Left ventricle myocardium inferior (tissue), 1 donor: ENCODE measurements around the gene TMEM26. TPM values are rescaled to one million over a fixed set of nuclear protein-coding genes. Genes with fewer than 3 reads are reported as not detected.

Experiments used
- DNase-seq: peaks from one replicate; pipeline ENCODE4 v3.0.0-alpha.2; 2020
- H3K27ac ChIP-seq: fragments of 200-600 bp; replicated peaks from 2 replicates; pipeline ENCODE4 v1.8.0; 2021
- H3K27me3 ChIP-seq: fragments of 200-600 bp; 2 replicates; pipeline ENCODE4 v1.8.0; 2021; ENCODE audit warnings: low read depth
- H3K36me3 ChIP-seq: fragments of 200-600 bp; 2 replicates; pipeline ENCODE4 v1.8.0; 2021
- H3K4me1 ChIP-seq: fragments of 200-600 bp; 2 replicates; pipeline ENCODE4 v1.8.0; 2021
- H3K4me3 ChIP-seq: fragments of 200-600 bp; 2 replicates; pipeline ENCODE4 v1.8.0; 2021; ENCODE audit warnings: mild to moderate bottlenecking, moderate library complexity
- H3K9me3 ChIP-seq: fragments of 200-600 bp; replicated peaks from 2 replicates; pipeline ENCODE4 v1.8.0; 2021
- intact Hi-C: fragments of 100-400 bp; cut with micrococcal nuclease; formaldehyde crosslinking; loops from one replicate; pipeline ENCODE4 v1.11.0; 2022
- total RNA-seq: library from RNA; stranded (reverse); fragmentation: NEBNext Ultra II Directional; extraction: Animal tissue kit (Norgen Biotek cat#: 25700); gene quantifications from one replicate; pipeline ENCODE4 v1.2.1, GENCODE V29; 2021
- TF ChIP-seq, protein P1 (sequence below): fragments of 200-600 bp; IDR thresholded peaks from 2 replicates; pipeline ENCODE4 v1.8.0; 2021; ENCODE audit warnings: antibody characterized with exemption, mild to moderate bottlenecking, borderline replicate concordance
- donor health status: DM: no; HTN: yes; CAD: no; lungs with severe emphysema.

TMEM26 gene
- total RNA-seq, 1 donor from 2014 or later, result 0.30 TPM

DNA sequence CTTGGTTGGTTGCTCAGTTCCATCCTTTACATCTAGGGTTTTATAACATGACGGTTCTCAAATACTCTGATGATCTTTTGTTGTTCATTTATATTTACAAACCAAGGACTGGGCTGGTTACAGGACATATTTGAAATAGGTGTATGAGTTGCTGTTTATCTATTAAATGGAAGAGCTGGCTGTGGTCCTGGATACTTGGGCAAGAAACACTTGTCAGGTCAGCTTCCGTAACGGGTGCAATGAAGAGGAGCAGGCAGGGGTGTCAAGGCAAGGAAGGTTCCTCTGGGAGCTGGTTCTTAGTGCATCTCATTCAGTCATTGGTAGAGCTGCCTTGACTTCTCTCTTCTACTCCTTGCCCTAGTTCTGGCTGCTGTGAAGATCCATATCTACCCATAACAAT, 4.8 kb upstream of the TMEM26 start:
- DNase-seq, result no peak
- H3K36me3 ChIP-seq, result no peaks in the 10 kb centered on the region

DNA sequence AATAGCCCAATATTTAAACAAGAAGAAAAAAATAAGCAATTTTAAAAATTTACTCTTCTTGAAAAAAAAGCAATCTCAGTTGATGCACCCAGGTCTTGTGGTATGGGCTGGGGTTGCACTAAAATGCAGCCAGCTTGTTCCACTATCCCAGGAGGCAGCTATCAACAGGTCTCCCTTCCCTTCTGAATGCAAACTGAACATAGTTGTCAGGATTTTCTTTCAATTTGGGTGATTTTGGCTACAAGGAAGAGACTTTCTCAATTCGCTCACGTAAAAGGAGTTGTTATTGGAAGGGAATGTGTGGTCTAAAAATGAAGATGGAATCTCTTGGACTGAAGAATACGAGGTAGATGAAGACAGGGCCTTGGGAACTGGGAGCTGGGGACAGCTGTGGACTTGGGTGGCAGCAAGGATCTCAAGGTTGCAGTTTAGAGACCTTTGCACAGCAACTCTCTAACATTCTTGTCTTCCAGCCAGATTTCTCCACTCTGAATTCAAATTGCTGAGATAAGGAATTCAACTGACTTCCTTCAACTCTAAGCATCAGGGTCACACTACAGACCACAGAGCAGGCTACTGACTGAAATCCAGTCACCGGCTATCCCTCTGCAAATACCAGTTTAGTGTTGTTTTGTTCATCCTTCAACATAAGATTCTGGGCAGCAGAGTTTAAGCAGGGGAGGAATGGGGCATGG, 3.1 kb upstream of the TMEM26 start:
- peaks cover 40% of the 10 kb centered on the region for H3K27me3 ChIP-seq
- TF ChIP-seq, protein P1, sequence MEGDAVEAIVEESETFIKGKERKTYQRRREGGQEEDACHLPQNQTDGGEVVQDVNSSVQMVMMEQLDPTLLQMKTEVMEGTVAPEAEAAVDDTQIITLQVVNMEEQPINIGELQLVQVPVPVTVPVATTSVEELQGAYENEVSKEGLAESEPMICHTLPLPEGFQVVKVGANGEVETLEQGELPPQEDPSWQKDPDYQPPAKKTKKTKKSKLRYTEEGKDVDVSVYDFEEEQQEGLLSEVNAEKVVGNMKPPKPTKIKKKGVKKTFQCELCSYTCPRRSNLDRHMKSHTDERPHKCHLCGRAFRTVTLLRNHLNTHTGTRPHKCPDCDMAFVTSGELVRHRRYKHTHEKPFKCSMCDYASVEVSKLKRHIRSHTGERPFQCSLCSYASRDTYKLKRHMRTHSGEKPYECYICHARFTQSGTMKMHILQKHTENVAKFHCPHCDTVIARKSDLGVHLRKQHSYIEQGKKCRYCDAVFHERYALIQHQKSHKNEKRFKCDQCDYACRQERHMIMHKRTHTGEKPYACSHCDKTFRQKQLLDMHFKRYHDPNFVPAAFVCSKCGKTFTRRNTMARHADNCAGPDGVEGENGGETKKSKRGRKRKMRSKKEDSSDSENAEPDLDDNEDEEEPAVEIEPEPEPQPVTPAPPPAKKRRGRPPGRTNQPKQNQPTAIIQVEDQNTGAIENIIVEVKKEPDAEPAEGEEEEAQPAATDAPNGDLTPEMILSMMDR, result no peak
- no peak overlapping the region for H3K4me3 ChIP-seq
- intact Hi-C loops, result no loop called here
- DNase-seq, result no peak
- no peaks in the 10 kb centered on the region for H3K9me3 ChIP-seq
- no peak overlapping the region for H3K27ac ChIP-seq
- peaks cover 25% of the 10 kb centered on the region for H3K4me1 ChIP-seq
- H3K36me3 ChIP-seq, result no peaks in the 10 kb centered on the region

More for the DNA sequence above, 4.8 kb upstream of the TMEM26 start:
- no peaks in the 10 kb centered on the region for H3K9me3 ChIP-seq
- peaks cover 15% of the 10 kb centered on the region for H3K4me1 ChIP-seq
- H3K27me3 ChIP-seq, result peaks cover 22% of the 10 kb centered on the region
- TF ChIP-seq, protein P1, result no peak
- no peak overlapping the region for H3K4me3 ChIP-seq
- intact Hi-C loops, result no loop called here
- H3K27ac ChIP-seq, result no peak overlapping the region

DNA sequence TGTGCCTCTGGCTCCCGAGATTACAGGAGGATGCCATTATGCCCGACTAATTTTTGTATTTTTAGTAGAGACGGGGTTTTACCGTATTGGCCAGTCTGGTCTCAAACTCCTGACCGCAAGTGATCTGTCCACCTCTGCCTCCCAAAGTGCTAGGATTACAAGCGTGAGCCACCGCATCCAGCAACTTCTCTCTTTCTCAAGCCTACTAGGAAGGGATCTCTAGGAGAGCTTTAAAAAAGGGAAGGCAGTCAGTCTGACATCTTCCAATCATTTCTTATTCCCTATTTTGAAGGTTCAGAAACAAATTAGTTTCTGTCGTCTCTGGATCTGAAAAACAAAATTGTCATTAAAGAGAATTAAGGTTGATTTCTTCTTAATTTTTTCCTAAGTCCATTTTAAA, 2.5 kb upstream of the TMEM26 start:
- intact Hi-C loops, result no loop called here
- TF ChIP-seq, protein P1, result no peak
- Histone ChIP-seq H3K4me3 (no peak overlapping the region), H3K9me3 (no peaks in the 10 kb centered on the region), H3K27ac (no peak overlapping the region), H3K4me1 (peaks cover 25% of the 10 kb centered on the region), H3K27me3 (peaks cover 45% of the 10 kb centered on the region), H3K36me3 (no peaks in the 10 kb centered on the region)
- no peak for DNase-seq

DNA sequence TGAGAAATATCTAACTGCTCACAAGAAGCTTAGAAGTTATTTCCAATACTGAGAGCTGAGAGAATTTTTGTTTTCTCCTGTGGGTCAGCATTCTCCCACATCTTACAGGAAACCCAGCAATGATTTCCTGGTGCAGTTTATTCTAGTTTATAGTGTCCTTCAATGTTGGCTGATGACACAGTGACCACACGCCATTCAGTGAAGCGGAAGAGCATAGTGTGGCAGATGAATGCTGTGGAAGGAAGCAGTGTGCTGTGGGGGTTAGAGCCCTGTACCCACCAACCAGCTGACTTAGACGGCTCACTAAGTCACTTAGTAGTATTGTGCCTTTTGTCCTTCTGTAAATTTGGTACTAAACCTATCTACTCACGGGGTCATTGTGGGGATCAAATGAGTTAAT, 1.4 kb upstream of the TMEM26 start:
- Histone ChIP-seq H3K4me3 (no peak overlapping the region), H3K36me3 (no peaks in the 10 kb centered on the region), H3K4me1 (peaks cover 25% of the 10 kb centered on the region), H3K27ac (no peak overlapping the region), H3K27me3 (peaks cover 45% of the 10 kb centered on the region), H3K9me3 (no peaks in the 10 kb centered on the region)
- intact Hi-C loops, result no loop called here
- no peak for DNase-seq
- TF ChIP-seq, protein P1, result no peak

DNA sequence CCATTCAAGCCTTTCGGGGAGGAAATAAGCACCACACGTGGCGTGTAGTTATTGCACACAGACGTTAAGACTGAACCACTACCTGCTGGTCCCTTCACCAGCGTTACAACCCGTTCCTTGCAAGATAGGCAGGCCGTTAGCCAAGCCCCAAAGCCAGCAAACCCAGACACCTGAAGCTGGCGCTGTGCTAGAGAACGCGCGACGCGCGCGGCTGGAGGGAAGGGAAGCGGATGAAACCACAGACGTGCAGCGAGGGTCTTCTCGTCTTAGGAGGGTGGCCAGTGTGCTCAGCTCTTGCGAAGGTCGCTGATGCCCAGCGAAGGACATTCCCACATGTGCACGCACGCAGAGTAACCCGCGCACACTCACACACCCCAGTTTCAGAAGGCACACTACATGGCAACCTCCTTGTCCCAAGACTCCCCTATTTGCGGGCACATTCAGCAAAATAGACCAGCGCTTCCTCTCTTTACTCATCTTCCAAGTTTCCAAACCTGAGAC, 980 bp downstream of the TMEM26 start:
- TF ChIP-seq, protein P1, result no peak
- intact Hi-C loops, result no loop called here
- peak overlapping the region; percentile 51 for H3K27ac ChIP-seq
- H3K4me1 ChIP-seq, result peaks cover 25% of the 10 kb centered on the region
- no peaks in the 10 kb centered on the region for H3K36me3 ChIP-seq
- H3K9me3 ChIP-seq, result no peaks in the 10 kb centered on the region
- H3K4me3 ChIP-seq, result peak overlapping the region; percentile 69
- DNase-seq, result no peak
- H3K27me3 ChIP-seq, result peaks cover 45% of the 10 kb centered on the region
